Hepatic stellate cell (primary cell): ENCODE data around the gene EDNRB.
"Not testable (repeated sequence)": the region's sequence is repeated elsewhere in the genome, so short reads cannot be mapped to it uniquely, and the experiment has no call there.

Experiments used
- DNase-seq: peaks from one replicate; pipeline ENCODE4 v3.0.0; 2011; ENCODE audit warnings: low spot score

Gene EDNRB

DNA sequence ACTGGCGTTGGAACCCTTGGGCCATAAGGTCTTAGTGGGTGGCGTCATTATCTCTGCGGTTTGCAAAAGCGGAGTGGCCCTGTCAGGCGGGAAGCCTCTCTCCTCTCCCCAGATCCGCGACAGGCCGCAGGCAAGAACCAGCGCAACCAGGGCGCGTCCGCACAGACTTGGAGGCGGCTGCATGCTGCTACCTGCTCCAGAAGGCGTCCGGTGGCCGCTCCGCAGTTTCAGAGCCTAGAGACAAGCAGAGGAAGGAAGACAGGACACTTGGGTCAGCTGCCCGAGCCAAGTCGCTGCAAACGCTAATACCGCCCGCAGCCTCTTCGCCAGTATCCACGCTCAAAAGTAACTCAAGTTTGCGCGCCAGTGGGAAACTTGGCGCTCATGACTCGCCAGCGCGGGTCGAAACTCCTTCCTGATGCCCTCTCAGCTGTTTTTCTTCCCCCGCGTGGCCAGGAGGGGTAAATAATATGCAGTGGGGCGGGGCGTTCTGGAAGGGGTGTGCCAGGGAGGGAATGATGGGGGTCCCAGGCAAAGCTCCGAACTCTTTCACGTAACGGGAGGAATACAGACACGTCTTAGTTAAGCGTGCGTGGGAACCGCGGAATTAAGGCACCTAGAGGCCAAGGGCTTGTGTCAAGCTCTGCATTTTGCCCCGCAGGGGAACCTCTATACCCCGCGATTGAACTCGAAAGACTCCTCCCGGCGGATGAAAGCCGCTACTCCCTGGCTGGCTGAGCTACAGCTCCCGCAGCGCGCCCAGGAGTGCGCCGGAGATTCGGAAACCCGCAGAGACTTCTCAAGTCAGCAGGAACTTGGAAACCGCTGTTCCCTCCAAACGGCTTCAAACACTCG lies at the start of gene EDNRB:
EDNRB (minus strand) TSS at position 441 of the 855 bp plus-strand sequence; CDS start at position 183, 258 bp downstream.
- DNase-seq = peak; percentile 10

DNA sequence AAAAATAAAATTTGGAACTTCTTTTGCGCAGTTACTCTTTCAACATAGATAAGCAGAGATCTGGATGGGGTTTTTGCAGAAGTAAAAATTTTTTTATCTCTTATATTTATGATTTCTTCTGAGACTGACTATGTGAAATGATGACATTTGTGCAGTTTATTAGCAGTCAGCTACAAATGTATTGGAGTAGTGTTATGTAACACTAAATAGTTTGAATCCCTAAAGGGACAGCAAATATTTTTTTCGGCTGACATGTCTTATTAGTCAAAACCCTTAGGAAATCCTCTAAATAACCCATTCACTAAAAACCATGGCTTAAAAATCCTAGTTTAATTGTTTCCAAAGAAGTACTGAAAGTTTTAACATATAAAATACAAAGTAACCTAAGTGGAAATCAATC lies 48.0 kb upstream of the EDNRB start:
- no peak for DNase-seq

DNA sequence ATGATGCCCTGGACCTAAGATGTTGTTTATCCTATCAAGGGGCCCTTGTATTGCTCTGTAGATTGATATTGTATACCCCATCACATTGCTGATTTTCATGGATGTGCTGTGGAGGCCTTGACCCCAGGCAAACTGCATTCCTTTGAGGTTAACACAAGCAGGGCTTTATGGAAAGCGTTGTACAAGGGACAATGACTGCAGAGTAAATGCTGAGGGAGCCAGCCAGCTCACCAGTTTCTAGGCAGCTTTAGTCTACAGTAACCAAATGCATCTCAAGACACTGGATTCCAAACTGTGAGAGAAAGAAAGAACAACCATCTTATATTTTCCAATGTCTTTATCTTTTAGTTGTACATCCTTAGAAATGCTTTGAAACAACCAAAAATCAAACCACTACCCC lies 34.1 kb upstream of the EDNRB start:
- DNase-seq = no peak

DNA sequence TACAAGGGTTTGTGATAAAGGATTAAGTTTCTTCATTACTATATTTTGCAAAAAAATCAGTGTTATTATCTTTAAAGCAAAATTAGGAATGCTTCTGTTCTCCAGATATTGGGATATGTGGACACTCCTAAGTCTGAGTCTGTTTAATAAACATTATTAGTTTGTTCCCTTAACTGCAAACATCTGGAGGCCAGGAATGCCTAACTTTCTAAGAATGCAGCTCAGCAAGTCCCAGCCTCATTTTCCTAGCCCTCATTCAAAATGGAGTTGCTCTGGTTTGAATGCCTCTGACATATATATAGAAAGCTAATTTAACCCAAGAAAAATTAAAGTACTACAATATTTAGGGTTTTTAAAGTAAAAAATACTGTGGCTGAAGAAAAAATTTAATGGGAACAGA lies 33.6 kb upstream of the EDNRB start:
- DNase-seq = no peak

DNA sequence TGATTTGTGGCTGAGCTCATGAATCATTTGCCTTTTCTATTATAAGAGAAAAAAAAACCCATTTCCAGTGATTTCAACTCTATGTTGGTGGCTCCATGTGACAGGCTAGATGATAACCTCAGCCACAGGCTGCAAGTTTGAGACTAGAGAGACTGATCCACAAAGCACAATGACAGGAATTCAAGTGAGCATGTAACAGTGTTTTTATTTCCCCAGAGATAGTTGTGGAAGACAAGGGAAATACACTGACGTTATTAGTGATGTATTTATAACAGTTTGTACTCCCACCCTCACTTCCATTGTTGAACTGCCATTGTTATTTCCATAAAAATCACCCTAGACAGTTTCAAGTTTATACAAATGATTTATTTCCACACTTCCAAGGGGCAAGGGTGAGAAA lies 27.9 kb upstream of the EDNRB start:
- no peak for DNase-seq

DNA sequence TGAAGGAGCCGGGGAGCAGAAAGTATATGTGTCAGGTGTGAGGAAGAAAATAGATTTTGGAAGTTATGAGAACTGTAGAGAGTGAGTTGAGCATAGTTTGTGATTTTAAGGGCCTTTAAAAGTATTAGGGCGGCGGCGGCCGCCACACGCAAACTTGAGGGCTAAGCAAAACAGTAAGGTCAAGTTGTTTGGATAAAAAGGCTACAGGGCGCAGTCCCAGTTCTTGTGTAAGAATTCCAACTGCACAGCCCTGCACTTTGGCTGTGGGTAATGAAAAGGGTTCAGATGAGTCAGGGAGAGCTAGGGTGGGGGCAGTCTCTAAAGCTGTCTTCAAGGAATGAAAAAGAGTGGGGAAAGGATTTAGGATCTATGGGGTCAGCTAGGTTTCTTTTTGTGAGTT lies 16.4 kb upstream of the EDNRB start:
- not testable (repeated sequence) for DNase-seq

DNA sequence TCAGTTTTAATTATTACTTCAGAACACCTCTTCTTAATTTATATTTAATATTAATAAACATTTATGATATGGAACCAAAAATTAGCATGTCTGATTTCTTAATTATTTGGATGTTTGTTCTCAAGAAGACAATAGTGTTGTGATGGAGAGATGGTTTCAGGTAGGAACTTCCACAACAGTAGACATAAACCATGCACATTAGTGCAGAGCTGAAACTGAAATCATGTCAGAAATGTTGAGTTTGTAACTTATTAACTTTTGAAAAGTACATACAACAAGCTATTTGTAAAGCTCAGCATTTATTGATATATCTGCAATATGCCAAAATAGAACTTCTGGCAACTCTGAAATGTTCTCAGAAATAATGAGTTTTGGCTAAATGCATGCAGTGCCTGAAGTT lies 11.8 kb upstream of the EDNRB start:
- DNase-seq = no peak

DNA sequence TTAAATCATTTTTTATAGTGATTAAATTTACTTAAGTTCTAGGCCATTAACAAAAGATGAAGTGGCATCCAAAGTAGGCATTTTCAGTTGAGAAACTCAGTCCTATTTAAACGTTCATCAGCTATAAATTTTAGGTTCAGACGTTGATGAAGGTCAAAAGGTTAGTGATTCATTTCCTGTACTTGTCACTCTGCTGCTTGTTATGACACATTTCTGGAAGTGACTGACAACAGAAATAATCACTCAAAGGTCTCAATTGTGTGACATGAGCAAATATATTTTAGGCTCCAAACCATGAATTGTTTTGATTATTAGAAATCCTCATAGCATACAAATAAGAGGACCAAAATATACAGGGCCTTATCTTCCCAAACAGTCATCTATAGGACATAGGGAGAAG lies 10.3 kb upstream of the EDNRB start:
- no peak for DNase-seq

DNA sequence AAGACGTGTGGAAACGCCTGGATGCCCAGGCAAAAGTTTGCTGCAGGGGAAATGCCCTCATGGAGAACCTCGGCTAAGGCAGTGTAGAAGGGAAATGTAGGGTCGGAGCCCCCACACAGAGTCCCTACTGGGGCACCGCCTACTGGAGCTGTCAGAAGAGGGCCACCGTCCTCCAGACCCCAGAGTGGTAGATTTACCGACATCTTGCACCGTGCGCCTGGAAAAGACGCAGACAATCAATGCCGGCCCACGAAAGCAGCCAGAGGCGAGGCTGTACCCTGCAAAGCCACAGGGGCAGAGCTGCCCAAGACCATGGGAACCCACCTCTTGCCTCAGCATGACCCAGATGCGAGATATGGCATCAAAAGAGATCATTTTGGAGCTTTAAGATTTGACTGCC lies 7.0 kb upstream of the EDNRB start:
- DNase-seq = no peak

DNA sequence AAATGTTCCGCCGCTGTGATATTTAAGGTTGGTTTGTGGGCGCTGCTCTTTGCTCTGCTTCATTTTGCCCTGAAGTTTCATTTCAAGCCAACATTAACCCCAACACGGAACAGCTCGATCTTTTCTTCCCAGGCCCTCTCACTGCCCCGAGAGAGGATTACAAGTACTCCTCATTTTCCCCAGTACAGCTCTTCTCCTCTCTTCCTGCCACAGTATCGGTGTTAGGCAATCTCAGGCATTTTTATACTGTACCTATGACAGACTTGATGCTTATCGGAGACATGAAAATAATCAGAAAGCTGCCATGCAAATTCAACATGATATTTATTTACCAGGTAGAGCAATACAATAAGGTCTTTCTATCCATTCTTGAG lies 1.3 kb upstream of the EDNRB start:
- DNase-seq = no peak

DNA sequence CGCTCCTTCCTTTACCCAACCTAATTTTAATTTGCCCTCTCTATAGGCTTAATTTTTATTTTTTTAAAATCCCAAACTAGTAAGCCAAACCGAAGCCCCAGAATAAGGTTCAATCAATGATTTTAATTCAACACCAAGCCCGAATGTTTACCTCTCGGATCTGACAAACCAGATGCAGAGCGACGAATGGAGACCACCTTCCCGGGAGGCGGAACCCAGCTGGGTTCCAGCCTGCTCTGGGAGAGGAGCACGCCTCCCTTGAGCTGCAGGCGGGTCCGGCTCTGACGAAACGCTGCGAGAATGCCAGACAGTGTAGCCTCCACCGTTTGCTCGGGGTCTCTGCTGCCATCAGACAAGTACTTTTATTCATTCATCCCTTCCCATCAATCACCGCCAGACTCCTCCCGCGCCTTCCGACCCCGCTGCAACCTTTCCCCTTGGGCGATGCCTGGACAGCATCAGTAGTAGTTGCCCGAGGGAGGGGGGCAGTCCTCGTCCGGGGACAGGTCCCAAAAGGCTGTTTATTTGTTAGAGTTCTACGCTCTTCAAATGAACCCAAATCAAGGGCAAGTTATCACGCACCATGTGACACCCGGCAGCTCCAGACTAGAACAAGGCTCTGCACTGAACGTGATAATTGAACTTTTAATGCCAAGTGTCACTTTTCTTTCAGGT lies 752 bp upstream of the EDNRB start:
- peak; percentile 4 for DNase-seq

DNA sequence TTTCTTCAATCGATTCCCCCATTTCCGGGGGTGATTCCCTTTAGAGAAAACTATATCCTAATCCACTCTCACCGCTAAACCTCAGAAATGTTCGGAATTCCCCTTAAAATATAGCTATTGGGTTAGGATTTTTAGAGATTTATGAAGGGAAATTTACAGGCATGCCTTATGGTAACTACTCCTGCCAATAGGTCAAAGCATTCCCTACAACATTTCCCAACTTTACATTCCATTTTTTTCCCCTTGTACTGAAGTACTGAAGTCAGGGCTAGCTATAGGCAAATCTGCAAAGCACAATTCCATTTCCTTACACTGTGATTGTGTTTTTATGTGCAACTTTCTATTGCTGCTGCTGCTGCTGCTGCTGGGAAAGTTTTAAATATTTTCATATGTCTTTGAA lies 2.1 kb downstream of the EDNRB start:
- no peak for DNase-seq

DNA sequence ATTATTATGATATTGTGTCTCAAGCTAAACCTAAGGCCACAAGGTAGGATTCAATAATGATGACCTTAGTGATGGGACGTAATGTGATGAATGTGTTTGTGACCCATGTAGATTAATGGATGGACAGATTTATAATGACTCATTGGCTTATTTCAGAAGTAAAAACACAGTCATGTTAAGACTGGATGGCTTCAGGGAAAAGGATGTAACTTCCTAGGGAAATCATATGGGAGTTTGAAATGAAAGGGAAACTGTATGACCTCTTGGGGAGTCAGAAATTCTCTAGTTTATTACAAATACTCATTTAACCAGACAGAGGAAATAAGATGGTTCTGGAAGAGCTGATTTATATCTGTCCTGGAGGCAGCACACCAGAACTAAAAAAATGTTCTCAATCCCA lies 2.9 kb downstream of the EDNRB start:
- DNase-seq = no peak

DNA sequence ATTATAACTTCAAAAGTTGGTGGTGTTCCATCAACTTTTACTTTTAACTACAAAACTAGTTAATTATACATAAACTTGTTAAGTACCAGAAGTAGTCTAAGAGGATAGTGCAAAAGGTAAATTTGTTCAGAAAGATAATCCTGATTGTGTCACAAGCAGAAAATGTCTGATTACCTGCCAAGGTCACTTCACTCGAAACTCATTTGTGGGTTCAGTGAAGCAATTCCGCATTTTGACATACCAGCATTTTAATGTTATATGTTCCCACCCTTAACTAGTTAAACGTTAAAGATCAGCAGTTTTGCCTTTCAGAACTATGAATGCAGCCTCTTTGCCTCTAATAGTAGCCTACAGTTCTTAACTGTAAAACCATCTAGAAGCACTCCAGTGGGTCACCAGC lies 5.6 kb downstream of the EDNRB start:
- DNase-seq = no peak

DNA sequence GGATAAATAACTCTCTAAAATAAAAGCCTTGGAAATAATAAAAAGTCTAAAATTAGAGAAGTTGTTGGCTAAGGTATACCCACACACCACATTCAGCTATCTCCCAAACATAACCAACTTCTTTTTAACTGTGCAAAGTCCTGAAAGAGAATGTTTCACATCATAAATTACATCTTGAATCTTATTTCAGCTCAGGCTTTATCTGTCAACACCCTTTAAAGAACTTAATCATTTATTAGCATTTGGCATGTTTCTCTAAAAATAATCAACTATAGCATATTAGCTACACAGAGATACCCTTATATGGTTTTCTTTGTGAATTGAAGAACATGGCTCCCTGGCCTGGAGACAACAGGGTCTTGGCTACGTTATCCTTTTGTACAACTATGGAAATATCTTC lies 6.9 kb downstream of the EDNRB start:
- no peak for DNase-seq

DNA sequence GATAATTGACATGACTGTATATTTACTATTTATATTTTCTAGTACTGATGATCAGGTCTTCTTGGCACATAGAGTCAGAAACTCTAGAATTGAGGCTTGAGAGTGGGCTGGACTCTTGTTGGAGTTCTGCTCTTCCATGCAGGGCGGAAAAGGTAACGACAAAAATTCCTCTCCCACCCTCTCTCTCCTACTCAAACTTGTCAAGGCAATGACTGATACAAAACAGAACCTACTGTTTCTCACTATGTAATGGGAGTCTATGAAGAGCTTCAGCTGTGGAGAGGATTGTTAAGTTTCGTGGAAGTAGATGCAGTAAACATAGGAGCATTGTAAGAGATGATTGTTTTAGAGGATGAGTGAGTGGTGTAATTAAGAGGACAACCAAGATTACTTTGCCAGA lies 8.8 kb downstream of the EDNRB start:
- DNase-seq = no peak

DNA sequence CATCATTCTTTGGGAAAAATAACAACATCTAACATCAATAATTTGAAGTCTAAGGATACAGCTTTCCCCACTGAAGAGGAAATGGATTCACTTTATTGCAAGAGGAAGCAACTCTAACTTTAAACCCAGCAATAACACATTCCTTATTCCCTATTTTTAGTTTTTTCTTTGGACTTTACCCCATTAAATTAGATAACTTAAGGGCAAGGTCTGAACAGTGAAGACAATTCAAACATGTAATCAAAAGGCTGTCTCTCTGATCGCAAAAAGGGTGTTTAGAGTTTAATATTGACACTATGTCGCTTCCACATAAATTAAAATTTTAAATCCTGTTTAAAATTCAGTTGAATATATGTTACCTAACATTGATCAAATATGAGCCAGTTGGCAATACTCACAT lies 10.1 kb downstream of the EDNRB start:
- DNase-seq = no peak

DNA sequence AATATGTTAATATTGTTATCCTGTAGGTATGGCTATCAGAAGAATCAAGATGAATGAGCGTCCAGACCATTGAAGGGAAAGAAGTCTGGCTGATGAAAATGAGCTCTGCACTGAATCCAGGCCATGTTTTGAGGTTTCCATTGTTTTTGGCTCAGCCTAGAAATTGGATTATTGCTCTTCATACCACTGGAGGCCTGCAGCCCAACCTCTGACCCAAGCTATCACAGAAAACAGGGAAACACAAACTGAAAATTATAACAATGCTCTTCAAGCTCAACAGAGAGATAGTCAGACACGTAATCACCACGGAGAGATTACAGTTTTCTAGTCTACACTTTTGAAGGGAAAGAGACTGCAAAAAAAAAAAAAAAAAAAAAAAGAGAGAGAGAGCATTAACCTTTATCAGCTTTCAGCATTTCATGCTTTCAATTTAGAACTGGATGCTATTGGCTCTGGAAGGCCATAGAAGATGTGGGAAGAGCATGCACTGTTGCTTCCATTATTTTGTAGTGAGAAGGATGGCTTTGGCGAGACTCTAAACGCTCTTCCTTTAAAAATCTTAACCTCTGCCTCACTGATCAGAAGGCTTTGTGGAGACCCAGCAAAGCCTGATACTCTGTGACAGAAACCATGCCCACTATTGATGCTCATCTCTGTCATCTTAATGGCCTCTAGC lies 10.8 kb downstream of the EDNRB start:
- no peak for DNase-seq

DNA sequence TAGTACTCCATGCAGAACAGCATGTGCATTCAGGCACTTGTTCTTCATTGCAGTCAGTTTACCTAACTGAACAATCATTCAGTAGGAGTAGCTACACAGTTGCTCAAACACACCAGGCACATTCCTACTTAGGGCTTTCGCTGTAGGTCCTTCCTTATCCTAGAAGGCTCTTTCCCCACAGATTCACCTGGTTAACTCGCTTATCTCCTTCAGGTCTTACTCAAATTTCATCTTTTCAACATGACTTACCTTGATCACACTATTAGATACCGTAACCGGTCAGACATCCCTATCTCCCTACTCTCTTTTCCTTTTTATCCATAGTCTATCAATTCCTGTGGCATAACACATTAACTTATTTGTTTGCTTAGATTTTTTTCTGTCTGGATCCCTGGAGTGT lies 14.6 kb downstream of the EDNRB start:
- DNase-seq = no peak

DNA sequence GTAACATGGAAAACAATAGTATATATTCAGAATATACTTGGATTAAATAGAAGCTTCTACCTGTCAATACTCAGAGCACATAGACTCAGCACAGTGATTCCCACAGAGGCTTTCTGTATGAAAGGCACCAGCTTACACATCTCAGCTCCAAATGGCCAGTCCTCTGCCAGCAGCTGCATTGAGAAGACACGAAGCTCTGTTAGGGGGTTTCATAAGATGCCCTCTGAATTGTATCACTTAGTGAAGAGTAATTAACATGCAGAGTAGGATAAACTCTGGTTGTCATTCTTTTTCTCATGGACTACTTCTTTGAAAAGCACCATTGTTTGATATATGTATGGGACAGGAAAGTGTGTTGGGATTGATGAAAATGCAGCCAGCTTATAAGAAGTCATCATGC lies 15.2 kb downstream of the EDNRB start:
- DNase-seq = no peak

DNA sequence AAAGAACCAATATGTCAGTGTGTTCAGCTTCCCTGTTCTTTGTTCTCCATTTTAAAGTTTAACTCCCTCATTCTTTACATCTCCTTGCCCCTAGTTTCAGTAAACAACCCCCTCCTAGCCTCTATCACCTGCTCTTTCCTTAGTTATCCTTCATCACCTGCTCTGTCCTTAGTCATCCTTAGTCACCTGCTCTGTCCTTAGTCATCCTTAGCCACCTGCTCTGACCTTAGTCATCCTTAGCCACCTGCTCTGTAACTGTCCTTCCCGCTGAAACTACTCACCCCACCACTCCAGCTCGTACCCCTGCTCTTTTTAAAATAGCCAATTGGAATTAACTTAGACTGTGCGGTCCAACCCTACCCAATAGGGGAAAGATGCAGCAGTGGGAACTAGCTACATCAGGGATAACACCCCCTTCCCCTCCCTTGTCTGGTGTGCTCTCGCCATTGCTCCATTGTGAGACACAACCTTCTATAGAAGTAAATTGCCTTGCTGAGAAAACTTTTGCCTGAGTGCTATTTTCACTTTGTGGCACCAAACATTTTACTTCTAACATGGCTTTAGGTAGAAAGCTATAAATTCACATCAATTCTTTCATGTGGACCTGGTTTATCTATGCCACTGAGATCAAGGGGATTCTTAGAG lies 16.2 kb downstream of the EDNRB start:
- DNase-seq = no peak

DNA sequence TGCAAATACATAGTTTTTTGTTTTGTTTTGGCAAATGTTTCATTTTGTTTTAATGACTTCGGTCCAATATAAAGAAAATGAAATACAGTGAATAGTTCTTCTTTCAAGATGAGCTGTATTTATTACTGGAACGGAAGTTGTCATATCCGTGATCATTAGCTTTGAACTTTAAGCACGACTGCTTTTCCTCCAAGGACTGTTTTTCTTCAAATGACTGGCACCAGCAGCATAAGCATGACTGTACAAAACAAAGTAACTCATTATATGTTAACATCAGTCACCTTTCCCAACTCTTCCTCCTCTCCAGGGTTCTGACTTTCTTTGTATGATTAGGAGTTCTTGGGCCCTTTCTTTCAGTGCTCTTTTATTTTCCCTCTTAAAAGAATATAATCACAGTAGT lies 20.5 kb downstream of the EDNRB start:
- no peak for DNase-seq

DNA sequence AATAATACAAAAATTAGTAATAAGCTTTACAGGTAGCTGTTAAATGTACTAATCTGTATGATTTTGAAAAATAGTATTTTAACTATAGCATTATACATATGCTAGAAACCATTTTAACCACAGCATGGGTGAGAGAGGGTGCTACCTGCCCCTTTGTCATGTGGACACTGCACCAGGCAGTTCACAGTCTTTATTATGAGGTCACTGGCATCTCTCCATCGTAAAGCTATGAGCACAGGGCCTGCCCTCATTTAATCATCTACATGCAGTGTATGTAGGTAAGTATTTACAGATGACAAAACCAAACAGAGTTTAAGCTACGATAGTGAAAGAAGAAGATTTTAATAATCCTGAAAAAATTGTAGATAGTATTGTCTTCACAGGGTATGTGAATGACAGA lies 21.7 kb downstream of the EDNRB start:
- no peak for DNase-seq
